Measurements from ENCODE around the gene HPD. TPM values are rescaled to one million over a fixed set of nuclear protein-coding genes. Genes with fewer than 3 reads are reported as not detected.

The HPD gene
- total RNA-seq, 1 experiment from 2014 or later = 0.51 TPM

DNA sequence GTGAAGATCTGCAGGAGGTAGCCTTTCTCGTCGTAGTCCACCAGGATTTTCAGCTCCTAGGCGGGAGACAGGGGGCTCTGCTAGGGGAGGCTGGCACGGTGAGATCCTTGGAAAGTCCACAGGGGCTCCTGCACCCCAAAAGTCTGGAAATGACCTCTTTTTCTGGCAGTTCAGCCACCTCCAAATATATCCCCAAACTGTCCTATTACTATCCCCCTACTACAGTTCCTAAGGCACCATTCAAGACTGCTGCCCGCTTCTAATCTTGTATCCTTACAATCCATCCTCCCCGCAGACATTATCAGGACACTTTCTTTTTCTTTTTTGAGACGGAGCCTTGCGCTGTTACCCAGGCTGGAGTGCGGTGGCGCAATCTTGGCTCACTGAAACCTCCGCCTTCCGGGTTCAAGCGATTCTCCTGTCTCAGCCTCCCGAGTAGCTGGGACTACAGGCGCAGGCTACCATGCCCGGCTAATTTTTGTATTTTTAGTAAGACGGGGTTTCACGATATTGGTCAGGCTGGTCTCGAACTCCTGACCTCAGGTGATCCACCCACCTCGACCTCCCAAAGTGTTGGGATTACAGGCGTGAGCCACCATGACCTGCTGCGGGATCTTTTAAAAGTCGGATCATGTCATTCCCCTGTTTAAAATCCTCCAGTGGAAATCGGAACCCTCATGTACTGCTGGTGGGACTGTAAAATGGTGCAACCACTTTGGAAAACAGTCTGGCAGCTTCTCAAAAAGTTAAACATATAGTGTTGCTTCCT lies 18.5 kb downstream of the HPD start:
- TF ChIP-seq SIN3A (IDR thresholded peaks at IDR 0.05; ENCODE audit: borderline replicate concordance, insufficient read depth, low read depth, low read length) (0 out of 2 replicates have a peak, but pooled peaks have one; percentile 41), POLR2AphosphoS5 (IDR thresholded peaks at IDR 0.05; ENCODE audit: low read depth, low read length) (no peak)
- in situ Hi-C loops (cut with HindIII; ENCODE audit: low pct_unique_long_range_greater_than_20kb, low sequenced_read_pairs) = no loop called here
- H3K9me3 ChIP-seq (ENCODE audit: control insufficient read depth, insufficient read depth, low read depth, low read length) = no peaks in the 10 kb centered on the region
- DNase-seq (ENCODE audit: low read depth, low spot score) = no peak
- peak overlapping the region; percentile 76 to 80 for H3K4me3 ChIP-seq (ENCODE audit: low read depth in 2 of 2, low read length in 2 of 2)
- intact Hi-C loops (cut with micrococcal nuclease; ENCODE audit: unreplicated experiment) = no loop called here
- no peaks in the 10 kb centered on the region for H3K27me3 ChIP-seq (ENCODE audit: control insufficient read depth, insufficient read depth, low read length)
- ChIA-PET POLR2A (interaction anchor here (0.5 kb wide), 1 partner anchor 22 kb away, joined by 5 read pairs; no protein-coding TSS in a partner anchor), CTCF (interaction anchor here (0.6 kb wide), 1 partner anchor 24 kb away, joined by 8 read pairs; no protein-coding TSS in a partner anchor)
- H3K27ac ChIP-seq (ENCODE audit: low read length) = peak overlapping the region; percentile 81
- H3K4me1 ChIP-seq (ENCODE audit: control insufficient read depth, insufficient read depth, low read length) = peaks cover 8% of the 10 kb centered on the region; the same call in 1 of the 2 replicates
- no peaks in the 10 kb centered on the region for H3K36me3 ChIP-seq (ENCODE audit: control insufficient read depth, insufficient read depth, low read length)
- ATAC-seq = peak; percentile 6; the same call in 1 of the 2 replicates
- BruUV-seq (replicated peaks) = no TSS peak

DNA sequence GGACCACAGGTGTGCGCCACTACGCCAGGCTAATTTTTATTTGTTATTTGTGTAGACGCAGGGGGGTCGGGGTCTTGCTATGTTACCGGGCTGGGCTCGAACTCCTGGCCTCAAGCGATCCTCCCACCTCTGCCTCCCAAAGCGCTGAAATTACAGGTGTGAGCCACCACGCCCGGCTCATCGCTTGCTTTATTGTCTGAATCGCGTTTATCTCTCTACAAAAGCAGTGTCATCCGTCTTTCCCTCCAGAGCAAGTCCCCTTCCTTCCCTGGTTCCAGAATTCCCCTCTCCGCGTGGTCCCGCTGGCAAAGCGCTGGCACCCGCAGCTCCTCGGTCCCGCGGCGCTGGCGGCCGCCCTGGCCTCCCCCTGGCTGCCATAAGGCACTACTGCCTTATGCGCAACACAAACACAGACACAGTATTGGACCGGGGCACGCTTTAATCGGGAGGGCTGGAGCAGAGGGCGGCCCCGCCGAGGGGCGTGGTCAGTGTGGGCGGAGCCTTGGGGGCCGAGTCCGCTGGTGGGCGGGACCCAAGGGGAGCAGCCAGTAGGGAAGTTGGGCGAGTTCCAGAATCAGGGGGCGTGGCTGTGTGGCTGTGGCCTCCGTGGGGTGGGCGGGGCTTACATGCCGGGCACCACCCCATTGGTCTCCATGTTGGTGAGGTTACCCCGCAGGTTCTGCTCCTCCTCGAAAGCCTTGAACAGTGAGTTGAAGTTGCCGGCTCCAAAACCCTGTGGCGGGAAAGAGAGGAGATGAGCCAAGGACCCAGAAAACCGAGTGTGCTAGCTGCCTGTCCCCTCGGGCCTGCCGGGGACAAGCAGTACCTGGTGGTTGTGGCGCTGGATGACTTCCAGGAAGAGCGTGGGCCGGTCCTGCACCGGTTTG lies 19.3 kb downstream of the HPD start:
- ATAC-seq (peak; percentile 98), DNase-seq (ENCODE audit: low read depth, low spot score) (peak; percentile 87)
- H3K4me3 ChIP-seq (ENCODE audit: low read depth in 2 of 2, low read length in 2 of 2) = peak overlapping the region; percentile 76 to 80
- in situ Hi-C loops (cut with HindIII; ENCODE audit: low pct_unique_long_range_greater_than_20kb, low sequenced_read_pairs) = no loop called here
- H3K9me3 ChIP-seq (ENCODE audit: control insufficient read depth, insufficient read depth, low read depth, low read length) = no peaks in the 10 kb centered on the region
- BruUV-seq (replicated peaks) = no TSS peak
- intact Hi-C loops (cut with micrococcal nuclease; ENCODE audit: unreplicated experiment) = no loop called here
- H3K36me3 ChIP-seq (ENCODE audit: control insufficient read depth, insufficient read depth, low read length) = no peaks in the 10 kb centered on the region
- peaks cover 8% of the 10 kb centered on the region; the same call in 1 of the 2 replicates for H3K4me1 ChIP-seq (ENCODE audit: control insufficient read depth, insufficient read depth, low read length)
- peak overlapping the region; percentile 81 for H3K27ac ChIP-seq (ENCODE audit: low read length)
- TF ChIP-seq SIN3A (IDR thresholded peaks at IDR 0.05; ENCODE audit: borderline replicate concordance, insufficient read depth, low read depth, low read length) = no peak
- TF ChIP-seq POLR2AphosphoS5 (IDR thresholded peaks at IDR 0.05; ENCODE audit: low read depth, low read length) = peak; percentile 32; the same call in 1 of the 2 replicates
- TF ChIP-seq TCF7L2 (IDR thresholded peaks at IDR 0.05; ENCODE audit: low read depth, low read length) = no peak
- TF ChIP-seq, protein P1, sequence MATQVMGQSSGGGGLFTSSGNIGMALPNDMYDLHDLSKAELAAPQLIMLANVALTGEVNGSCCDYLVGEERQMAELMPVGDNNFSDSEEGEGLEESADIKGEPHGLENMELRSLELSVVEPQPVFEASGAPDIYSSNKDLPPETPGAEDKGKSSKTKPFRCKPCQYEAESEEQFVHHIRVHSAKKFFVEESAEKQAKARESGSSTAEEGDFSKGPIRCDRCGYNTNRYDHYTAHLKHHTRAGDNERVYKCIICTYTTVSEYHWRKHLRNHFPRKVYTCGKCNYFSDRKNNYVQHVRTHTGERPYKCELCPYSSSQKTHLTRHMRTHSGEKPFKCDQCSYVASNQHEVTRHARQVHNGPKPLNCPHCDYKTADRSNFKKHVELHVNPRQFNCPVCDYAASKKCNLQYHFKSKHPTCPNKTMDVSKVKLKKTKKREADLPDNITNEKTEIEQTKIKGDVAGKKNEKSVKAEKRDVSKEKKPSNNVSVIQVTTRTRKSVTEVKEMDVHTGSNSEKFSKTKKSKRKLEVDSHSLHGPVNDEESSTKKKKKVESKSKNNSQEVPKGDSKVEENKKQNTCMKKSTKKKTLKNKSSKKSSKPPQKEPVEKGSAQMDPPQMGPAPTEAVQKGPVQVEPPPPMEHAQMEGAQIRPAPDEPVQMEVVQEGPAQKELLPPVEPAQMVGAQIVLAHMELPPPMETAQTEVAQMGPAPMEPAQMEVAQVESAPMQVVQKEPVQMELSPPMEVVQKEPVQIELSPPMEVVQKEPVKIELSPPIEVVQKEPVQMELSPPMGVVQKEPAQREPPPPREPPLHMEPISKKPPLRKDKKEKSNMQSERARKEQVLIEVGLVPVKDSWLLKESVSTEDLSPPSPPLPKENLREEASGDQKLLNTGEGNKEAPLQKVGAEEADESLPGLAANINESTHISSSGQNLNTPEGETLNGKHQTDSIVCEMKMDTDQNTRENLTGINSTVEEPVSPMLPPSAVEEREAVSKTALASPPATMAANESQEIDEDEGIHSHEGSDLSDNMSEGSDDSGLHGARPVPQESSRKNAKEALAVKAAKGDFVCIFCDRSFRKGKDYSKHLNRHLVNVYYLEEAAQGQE (IDR thresholded peaks at IDR 0.05; ENCODE audit: insufficient read depth in 1 of 2, low read depth in 2 of 2, low read length in 1 of 2) = no peak
- TF ChIP-seq, protein P2, sequence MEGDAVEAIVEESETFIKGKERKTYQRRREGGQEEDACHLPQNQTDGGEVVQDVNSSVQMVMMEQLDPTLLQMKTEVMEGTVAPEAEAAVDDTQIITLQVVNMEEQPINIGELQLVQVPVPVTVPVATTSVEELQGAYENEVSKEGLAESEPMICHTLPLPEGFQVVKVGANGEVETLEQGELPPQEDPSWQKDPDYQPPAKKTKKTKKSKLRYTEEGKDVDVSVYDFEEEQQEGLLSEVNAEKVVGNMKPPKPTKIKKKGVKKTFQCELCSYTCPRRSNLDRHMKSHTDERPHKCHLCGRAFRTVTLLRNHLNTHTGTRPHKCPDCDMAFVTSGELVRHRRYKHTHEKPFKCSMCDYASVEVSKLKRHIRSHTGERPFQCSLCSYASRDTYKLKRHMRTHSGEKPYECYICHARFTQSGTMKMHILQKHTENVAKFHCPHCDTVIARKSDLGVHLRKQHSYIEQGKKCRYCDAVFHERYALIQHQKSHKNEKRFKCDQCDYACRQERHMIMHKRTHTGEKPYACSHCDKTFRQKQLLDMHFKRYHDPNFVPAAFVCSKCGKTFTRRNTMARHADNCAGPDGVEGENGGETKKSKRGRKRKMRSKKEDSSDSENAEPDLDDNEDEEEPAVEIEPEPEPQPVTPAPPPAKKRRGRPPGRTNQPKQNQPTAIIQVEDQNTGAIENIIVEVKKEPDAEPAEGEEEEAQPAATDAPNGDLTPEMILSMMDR (IDR thresholded peaks at IDR 0.05) = no peak
- POLR2A ChIA-PET = interaction anchor here (0.5 kb wide), 1 partner anchor 23 kb away, joined by 5 read pairs; no protein-coding TSS in a partner anchor
- CTCF ChIA-PET = interaction anchor here (0.6 kb wide), 1 partner anchor 25 kb away, joined by 8 read pairs; no protein-coding TSS in a partner anchor
- no peaks in the 10 kb centered on the region for H3K27me3 ChIP-seq (ENCODE audit: control insufficient read depth, insufficient read depth, low read length)

Measured in Panc1 (cell line).